ENCODE results near the gene SMIM1.

SMIM1 gene

DNA sequence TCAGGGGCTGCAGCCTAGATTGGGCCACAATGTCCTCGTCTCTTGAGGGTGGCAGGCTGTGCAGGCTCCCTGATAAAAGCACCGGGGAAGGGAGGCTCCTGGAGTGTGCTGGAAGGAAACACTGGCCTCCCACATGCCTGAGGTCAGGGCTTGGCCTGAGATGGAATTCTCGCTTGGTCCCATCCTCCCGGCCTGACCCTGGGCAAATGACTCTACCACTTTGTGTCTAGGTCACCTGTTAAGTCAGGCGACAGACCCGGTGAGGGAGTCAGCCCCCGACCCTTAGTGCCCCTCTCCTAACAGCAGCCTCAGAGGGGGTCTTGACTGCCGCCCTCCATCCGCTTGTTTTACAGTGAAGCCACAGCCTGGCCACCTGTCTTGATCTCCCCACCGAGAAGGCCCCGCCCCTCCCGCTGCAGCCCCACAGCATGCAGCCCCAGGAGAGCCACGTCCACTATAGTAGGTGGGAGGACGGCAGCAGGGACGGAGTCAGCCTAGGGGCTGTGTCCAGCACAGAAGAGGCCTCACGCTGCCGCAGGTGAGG is 2.5 kb downstream of the SMIM1 start:
- TF ChIP-seq, protein P1, sequence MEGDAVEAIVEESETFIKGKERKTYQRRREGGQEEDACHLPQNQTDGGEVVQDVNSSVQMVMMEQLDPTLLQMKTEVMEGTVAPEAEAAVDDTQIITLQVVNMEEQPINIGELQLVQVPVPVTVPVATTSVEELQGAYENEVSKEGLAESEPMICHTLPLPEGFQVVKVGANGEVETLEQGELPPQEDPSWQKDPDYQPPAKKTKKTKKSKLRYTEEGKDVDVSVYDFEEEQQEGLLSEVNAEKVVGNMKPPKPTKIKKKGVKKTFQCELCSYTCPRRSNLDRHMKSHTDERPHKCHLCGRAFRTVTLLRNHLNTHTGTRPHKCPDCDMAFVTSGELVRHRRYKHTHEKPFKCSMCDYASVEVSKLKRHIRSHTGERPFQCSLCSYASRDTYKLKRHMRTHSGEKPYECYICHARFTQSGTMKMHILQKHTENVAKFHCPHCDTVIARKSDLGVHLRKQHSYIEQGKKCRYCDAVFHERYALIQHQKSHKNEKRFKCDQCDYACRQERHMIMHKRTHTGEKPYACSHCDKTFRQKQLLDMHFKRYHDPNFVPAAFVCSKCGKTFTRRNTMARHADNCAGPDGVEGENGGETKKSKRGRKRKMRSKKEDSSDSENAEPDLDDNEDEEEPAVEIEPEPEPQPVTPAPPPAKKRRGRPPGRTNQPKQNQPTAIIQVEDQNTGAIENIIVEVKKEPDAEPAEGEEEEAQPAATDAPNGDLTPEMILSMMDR (conservative IDR thresholded peaks at IDR 0.05; ENCODE audit: low read depth): no peak
- no peak for DNase-seq (ENCODE audit: low spot score)
- POLR2A ChIA-PET (ENCODE audit: low non-redundant PET): no interaction called here
- CTCF ChIA-PET: interaction anchor here (0.6 kb wide), 1 partner anchor 61 kb away, joined by 4 read pairs; no protein-coding TSS in a partner anchor
- H3K27ac ChIP-seq: no peak overlapping the region

DNA sequence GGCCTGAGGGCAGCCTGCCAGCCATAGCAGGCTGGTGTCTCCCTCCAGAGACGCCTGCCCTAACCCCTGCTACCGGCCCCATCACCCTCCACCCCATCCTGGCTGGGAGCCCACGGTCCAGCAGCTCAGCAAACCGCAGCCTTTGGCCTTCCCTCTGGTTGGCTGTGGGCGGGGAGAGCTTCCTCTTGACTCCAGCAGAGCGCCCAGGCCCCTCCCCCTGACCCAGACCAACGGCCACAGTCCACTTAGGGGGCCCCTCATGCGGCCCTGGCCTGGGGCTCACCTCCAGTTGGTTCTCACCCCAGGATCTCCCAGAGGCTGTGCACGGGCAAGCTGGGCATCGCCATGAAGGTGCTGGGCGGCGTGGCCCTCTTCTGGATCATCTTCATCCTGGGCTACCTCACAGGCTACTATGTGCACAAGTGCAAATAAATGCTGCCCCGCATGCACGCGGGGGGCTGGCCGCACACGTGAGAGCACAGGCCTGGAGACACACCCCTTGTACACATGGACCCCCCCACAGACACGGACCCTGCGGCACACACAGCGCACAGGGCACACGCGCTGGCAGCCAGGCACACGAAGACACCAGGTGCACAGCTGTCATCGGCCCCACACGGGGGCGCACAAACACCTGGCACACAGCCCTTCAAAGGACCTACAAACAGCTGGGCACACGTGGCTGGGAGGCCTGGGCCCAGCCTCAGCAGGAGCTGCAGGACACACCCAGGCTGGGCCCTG is 3.1 kb downstream of the SMIM1 start:
- TF ChIP-seq, protein P1 (conservative IDR thresholded peaks at IDR 0.05; ENCODE audit: low read depth): peak; percentile 50
- DNase-seq (ENCODE audit: low spot score): peak; percentile 51
- peak overlapping the region; percentile 25 for H3K27ac ChIP-seq
- CTCF ChIA-PET: interaction anchor here (0.6 kb wide), 2 partner anchors 60 to 1188 kb away, joined by 3 to 4 read pairs; no protein-coding TSS in a partner anchor
- POLR2A ChIA-PET (ENCODE audit: low non-redundant PET): no interaction called here

DNA sequence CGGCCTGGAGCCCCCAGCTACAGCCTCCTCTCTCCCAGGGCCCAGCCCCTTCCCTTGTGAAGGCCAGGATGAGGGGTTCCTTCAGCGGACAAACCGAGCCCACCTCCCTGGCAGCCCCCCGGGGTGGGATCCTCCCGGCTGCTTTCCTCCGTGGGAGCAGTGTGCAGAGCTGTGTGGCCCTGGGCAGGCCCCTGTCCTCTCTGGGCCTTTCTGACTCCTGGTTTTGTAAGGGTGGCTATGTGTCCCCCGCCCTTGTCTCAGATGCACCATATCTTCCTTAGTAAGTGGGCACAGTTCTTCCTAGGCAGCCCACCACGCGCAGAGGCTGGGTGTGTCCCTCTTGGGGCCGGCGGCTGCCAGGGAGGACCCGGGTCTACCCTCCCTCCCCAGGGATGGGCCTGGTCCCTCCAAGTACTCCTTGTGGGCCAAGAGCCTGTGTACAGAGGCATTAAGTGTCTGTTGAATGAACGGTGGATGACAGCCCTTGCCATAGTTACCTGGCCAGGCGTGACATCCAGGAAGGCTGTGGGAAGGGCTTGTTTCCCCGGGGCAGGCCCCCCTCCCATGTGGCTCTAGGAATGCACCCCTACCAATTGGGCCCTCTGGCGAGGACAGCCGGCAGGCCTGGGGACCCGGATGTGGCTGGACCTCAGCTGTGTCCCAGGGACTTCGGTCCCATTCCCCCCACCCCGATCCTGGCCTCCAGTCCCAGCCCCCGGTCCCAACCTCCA is 3.8 kb downstream of the SMIM1 start:
- peak overlapping the region; percentile 25 for H3K27ac ChIP-seq
- TF ChIP-seq, protein P1 (conservative IDR thresholded peaks at IDR 0.05; ENCODE audit: low read depth): no peak
- POLR2A ChIA-PET (ENCODE audit: low non-redundant PET): no interaction called here
- CTCF ChIA-PET: no interaction called here
- no peak for DNase-seq (ENCODE audit: low spot score)

DNA sequence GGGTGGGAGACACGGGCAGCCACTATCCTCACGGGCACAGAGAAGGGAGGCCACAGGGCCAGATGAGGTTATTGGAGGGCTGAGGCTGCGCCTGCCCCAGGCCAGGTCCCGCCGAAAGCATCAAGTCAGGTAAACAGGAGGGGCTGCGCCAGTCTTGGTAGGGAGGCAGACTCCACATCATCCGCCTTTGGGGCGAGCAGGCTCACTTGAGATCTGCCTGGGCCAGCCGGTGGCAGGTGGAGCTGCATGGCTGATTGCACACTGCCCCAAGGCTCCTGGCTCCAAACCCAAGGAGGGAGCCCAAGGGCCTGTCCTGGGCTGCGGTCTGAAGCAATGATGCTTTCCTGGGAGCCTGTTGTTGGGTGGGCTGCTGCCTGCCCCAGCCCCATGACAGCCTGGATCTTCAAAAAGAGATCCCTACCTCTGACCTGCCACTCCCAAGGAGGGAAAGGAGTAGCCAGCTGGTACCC is 4.6 kb downstream of the SMIM1 start:
- TF ChIP-seq, protein P1 (conservative IDR thresholded peaks at IDR 0.05; ENCODE audit: low read depth): no peak
- POLR2A ChIA-PET (ENCODE audit: low non-redundant PET): no interaction called here
- CTCF ChIA-PET: no interaction called here
- DNase-seq (ENCODE audit: low spot score): no peak
- H3K27ac ChIP-seq: peak overlapping the region; percentile 25

DNA sequence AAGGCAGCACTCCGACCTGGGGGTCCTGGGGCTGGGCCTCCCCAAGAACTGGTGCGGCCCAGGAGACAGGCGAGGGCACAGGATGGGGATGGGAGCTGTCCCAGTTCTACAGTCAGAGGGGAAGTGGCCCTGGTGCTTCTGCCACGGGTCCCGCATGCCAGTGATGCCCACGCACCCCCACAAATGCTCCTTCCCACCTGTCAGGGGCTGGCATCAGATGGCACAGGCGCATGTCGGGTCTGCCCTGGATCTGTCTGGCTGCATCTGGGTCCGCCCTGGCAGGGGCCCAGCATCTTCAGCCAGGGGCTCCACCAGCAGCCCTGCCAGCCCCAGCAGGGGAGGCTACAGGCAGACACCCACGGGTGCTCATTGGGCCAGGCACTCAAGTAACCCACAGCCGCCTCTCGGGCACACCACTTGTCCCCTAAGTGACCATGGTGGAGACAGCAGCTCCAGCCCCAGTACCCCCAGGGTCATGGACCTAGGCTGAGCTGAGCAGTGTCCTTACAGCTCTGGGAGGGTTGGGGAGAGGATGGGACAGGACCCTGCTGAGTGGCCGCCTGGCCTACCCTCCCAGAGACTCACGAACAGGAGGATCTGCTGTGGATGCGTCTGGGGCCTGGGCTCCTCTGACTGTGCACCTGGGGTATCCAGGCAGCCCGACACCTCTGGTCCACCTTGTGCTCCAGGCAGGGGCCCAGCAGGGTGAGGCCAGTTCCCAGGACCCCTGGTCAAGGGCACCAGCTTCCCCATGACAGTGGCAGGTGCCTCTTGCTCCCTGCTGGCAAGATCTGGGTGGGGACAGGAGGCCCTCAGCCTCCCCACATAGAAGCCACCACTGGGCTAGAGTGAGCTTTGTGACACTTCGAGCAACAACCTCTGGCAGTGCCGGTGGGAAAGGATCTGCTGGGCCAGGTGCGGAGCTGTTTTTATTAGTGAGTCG is 5.4 kb downstream of the SMIM1 start:
- POLR2A ChIA-PET (ENCODE audit: low non-redundant PET): interaction anchor here (0.6 kb wide), 1 partner anchor 20 kb away, joined by 8 read pairs; no protein-coding TSS in a partner anchor
- DNase-seq (ENCODE audit: low spot score): no peak
- TF ChIP-seq, protein P1 (conservative IDR thresholded peaks at IDR 0.05; ENCODE audit: low read depth): no peak
- H3K27ac ChIP-seq: peak overlapping the region; percentile 25
- CTCF ChIA-PET: interaction anchor here (0.6 kb wide), 1 partner anchor 133 kb away, joined by 5 read pairs; no protein-coding TSS in a partner anchor
